H9 (cell line): ENCODE measurements around the gene CCDC141. TPM values are rescaled to one million over a fixed set of nuclear protein-coding genes. Genes with fewer than 3 reads are reported as not detected.

Source experiments
- DNase-seq: peaks from one replicate; pipeline ENCODE4 v3.0.0-alpha.2; 2017
- H2AFZ ChIP-seq: one replicate; pipeline ENCODE4 v1.6.1; 2013; ENCODE audit warnings: mild to moderate bottlenecking, low read length, control low read depth, moderate library complexity
- H2AK5ac ChIP-seq: 2 replicates; pipeline ENCODE4 v1.6.1; 2013; ENCODE audit warnings: low read length, control low read depth, mixed read lengths; ENCODE audit not compliant: insufficient read length
- H2BK120ac ChIP-seq: one replicate; pipeline ENCODE4 v1.6.1; 2013; ENCODE audit warnings: low read depth, mild to moderate bottlenecking, low read length, control low read depth, inconsistent platforms; ENCODE audit not compliant: poor library complexity, severe bottlenecking
- H2BK12ac ChIP-seq: 2 replicates; pipeline ENCODE4 v1.6.1; 2013; ENCODE audit warnings: low read length, control low read depth, mixed read lengths, low read depth; ENCODE audit not compliant: insufficient read length
- H2BK15ac ChIP-seq: 2 replicates; pipeline ENCODE4 v1.6.1; 2013; ENCODE audit warnings: low read depth, low read length, control low read depth
- H2BK20ac ChIP-seq: one replicate; pipeline ENCODE4 v1.6.1; 2013; ENCODE audit warnings: low read depth, mild to moderate bottlenecking, low read length, control low read depth, inconsistent platforms; ENCODE audit not compliant: poor library complexity, severe bottlenecking
- H2BK5ac ChIP-seq: 2 replicates; pipeline ENCODE4 v1.6.1; 2013; ENCODE audit warnings: low read length, control low read depth, mixed read lengths; ENCODE audit not compliant: insufficient read length
- H3K14ac ChIP-seq: 2 replicates; pipeline ENCODE4 v1.6.1; 2013; ENCODE audit warnings: low read length, control low read depth; ENCODE audit not compliant: insufficient read depth
- H3K18ac ChIP-seq: 2 replicates; pipeline ENCODE4 v1.6.1; 2013; ENCODE audit warnings: low read depth, mild to moderate bottlenecking, mixed read lengths, low read length, control low read depth; ENCODE audit not compliant: insufficient read length
- H3K23ac ChIP-seq: 2 replicates; pipeline ENCODE4 v1.6.1; 2013; ENCODE audit warnings: low read length, control low read depth, mixed read lengths, low read depth; ENCODE audit not compliant: insufficient read length
- H3K23me2 ChIP-seq: 2 replicates; pipeline ENCODE4 v1.6.1; 2013; ENCODE audit warnings: low read depth, mild to moderate bottlenecking, mixed read lengths, low read length, control low read depth; ENCODE audit not compliant: insufficient read length, poor library complexity, severe bottlenecking
- H3K27ac ChIP-seq: 2 replicates; pipeline ENCODE4 v1.5.1; 2013; ENCODE audit warnings: low read length, control low read depth, mixed read lengths, low read depth; ENCODE audit not compliant: insufficient read length
- H3K27me3 ChIP-seq: 2 replicates; pipeline ENCODE4 v1.6.1; 2013; ENCODE audit warnings: low read length, control low read depth, inconsistent platforms; ENCODE audit not compliant: insufficient read depth
- H3K4ac ChIP-seq: 2 replicates; pipeline ENCODE4 v1.6.1; 2013; ENCODE audit warnings: low read depth, mild to moderate bottlenecking, control low read depth, inconsistent platforms, low read length, moderate library complexity
- H3K4me1 ChIP-seq: 2 replicates; pipeline ENCODE4 v1.6.1; 2013; ENCODE audit warnings: low read length, control low read depth, inconsistent platforms; ENCODE audit not compliant: insufficient read depth
- H3K4me2 ChIP-seq: 2 replicates; pipeline ENCODE4 v1.6.1; 2013; ENCODE audit warnings: low read length, control low read depth, mixed read lengths; ENCODE audit not compliant: insufficient read length, insufficient read depth
- H3K56ac ChIP-seq: 2 replicates; pipeline ENCODE4 v1.6.1; 2013; ENCODE audit warnings: low read depth, mild to moderate bottlenecking, mixed read lengths, low read length, control low read depth; ENCODE audit not compliant: insufficient read length
- H3K79me1 ChIP-seq: 2 replicates; pipeline ENCODE4 v1.6.1; 2013; ENCODE audit warnings: low read depth, mild to moderate bottlenecking, moderate library complexity, low read length, control low read depth, inconsistent platforms; ENCODE audit not compliant: insufficient read depth, poor library complexity, severe bottlenecking
- H3K79me2 ChIP-seq: 2 replicates; pipeline ENCODE4 v1.6.1; 2013; ENCODE audit warnings: low read length, control low read depth, inconsistent platforms; ENCODE audit not compliant: insufficient read depth
- H3K9ac ChIP-seq: 2 replicates; pipeline ENCODE4 v1.6.1; 2013; ENCODE audit warnings: low read length, control low read depth, mixed read lengths; ENCODE audit not compliant: insufficient read length; ENCODE audit errors: extremely low read depth
- H3K9me3 ChIP-seq: one replicate; pipeline ENCODE4 v1.6.1; 2013; ENCODE audit warnings: low read depth, low read length, inconsistent platforms; ENCODE audit not compliant: control insufficient read depth
- H3T11ph ChIP-seq: one replicate; pipeline ENCODE4 v1.6.1; 2013; ENCODE audit warnings: mild to moderate bottlenecking, low read length, control low read depth, inconsistent platforms
- H4K20me1 ChIP-seq: one replicate; pipeline ENCODE4 v1.6.1; 2013; ENCODE audit not compliant: control insufficient read depth, insufficient read length, insufficient read depth
- H4K5ac ChIP-seq: 2 replicates; pipeline ENCODE4 v1.6.1; 2013; ENCODE audit warnings: low read depth, mild to moderate bottlenecking, mixed read lengths, low read length, control low read depth; ENCODE audit not compliant: insufficient read length
- H4K8ac ChIP-seq: replicated peaks from 2 replicates; pipeline ENCODE4 v1.6.1; 2013; ENCODE audit warnings: low read length, control low read depth, mixed read lengths, low read depth; ENCODE audit not compliant: insufficient read length
- H4K91ac ChIP-seq: 2 replicates; pipeline ENCODE4 v1.6.1; 2013; ENCODE audit warnings: low read depth, mild to moderate bottlenecking, moderate library complexity, mixed read lengths, low read length, control low read depth; ENCODE audit not compliant: insufficient read length
- H3K27ac Mint-ChIP-seq, 3 experiments: 2 replicates in 2 of 3; 3 replicates in 1 of 3; pipeline ENCODE4 v1.8.0; 2020 to 2021; ENCODE audit warnings: mixed read lengths in 3 of 3, mild to moderate bottlenecking in 1 of 3, moderate library complexity in 1 of 3
- H3K27me3 Mint-ChIP-seq: 2 replicates; pipeline ENCODE4 v1.8.0; 2021; ENCODE audit warnings: low read depth, mild to moderate bottlenecking, moderate library complexity, mixed read lengths
- H3K36me3 Mint-ChIP-seq, 3 experiments: 2 replicates in 2 of 3; 3 replicates in 1 of 3; pipeline ENCODE4 v1.8.0; 2020 to 2021; ENCODE audit warnings: low read depth in 3 of 3, mixed read lengths in 3 of 3; ENCODE audit not compliant: insufficient read depth in 1 of 3
- H3K4me1 Mint-ChIP-seq, 2 experiments: 2 replicates each; pipeline ENCODE4 v1.8.0; 2020; ENCODE audit warnings: mixed read lengths in 2 of 2
- H3K4me3 Mint-ChIP-seq, 2 experiments: 2 replicates in 1 of 2; 3 replicates in 1 of 2; pipeline ENCODE4 v1.8.0; 2020 to 2021; ENCODE audit warnings: mild to moderate bottlenecking in 2 of 2, mixed read lengths in 2 of 2, moderate library complexity in 1 of 2
- H3K9me3 Mint-ChIP-seq, 2 experiments: 2 replicates in 1 of 2; 3 replicates in 1 of 2; pipeline ENCODE4 v1.8.0; 2020; ENCODE audit warnings: mild to moderate bottlenecking in 2 of 2, mixed read lengths in 2 of 2, moderate library complexity in 1 of 2
- CTCF ChIP-seq: fragments of 200-600 bp; sonication (generic); conservative IDR thresholded peaks from 3 replicates; pipeline ENCODE4 v1.8.0; 2021; ENCODE audit warnings: antibody characterized with exemption, mild to moderate bottlenecking
- WGBS: extraction: QIAGEN DNeasy Blood & Tissue Kit; methylation state at CpG from one replicate; pipeline ENCODE4 v1.1.7; 2013; ENCODE audit warnings: missing lambda C conversion rate, low lambda C conversion rate, mixed read lengths; ENCODE audit not compliant: insufficient read length; ENCODE audit errors: extremely low coverage; 5-methylcytosine and 5-hydroxymethylcytosine counted together
- total RNA-seq: library from RNA; stranded (reverse); gene quantifications from 2 replicates; pipeline ENCODE4 v1.2.1, GENCODE V29; 2021

Gene CCDC141
- total RNA-seq, 1 experiment from 2014 or later, result 1.0 TPM

- no peak overlapping the region for H3K18ac ChIP-seq
- H2BK20ac ChIP-seq, result no peak overlapping the region
- H4K5ac ChIP-seq, result no peak overlapping the region
- H3K4ac ChIP-seq, result no peak overlapping the region
- peaks cover 14 to 20% of the 10 kb centered on the region in 2 experiments for H3K4me1 Mint-ChIP-seq
- no CpG with 5 or more reads among the region's 3 CpGs for WGBS
- H3K14ac ChIP-seq, result no peak overlapping the region
- no peak overlapping the region for H3T11ph ChIP-seq
- H4K91ac ChIP-seq, result no peak overlapping the region
- H4K20me1 ChIP-seq, result no peaks in the 10 kb centered on the region
- DNase-seq, result no peak
- no peak overlapping the region for H2AK5ac ChIP-seq
- no peaks in the 10 kb centered on the region for H3K9me3 Mint-ChIP-seq
- H3K56ac ChIP-seq, result no peak overlapping the region
- TF ChIP-seq CTCF, result no peak
- H3K23me2 ChIP-seq, result no peaks in the 10 kb centered on the region
- no peak overlapping the region for H4K8ac ChIP-seq
- no peak overlapping the region for H3K9ac ChIP-seq
- H3K79me2 ChIP-seq, result no peaks in the 10 kb centered on the region
- H3K27ac ChIP-seq, result no peak overlapping the region
- H2BK12ac ChIP-seq, result no peak overlapping the region
- H3K79me1 ChIP-seq, result no peaks in the 10 kb centered on the region
- no peaks in the 10 kb centered on the region for H3K9me3 ChIP-seq
- H3K27ac Mint-ChIP-seq, result no peak overlapping the region
- no peak overlapping the region for H2BK120ac ChIP-seq
- no peak overlapping the region for H3K4me3 Mint-ChIP-seq
- H3K4me2 ChIP-seq, result no peak overlapping the region
- no peak overlapping the region for H2AFZ ChIP-seq
- H3K27me3 ChIP-seq, result no peaks in the 10 kb centered on the region
- no peak overlapping the region for H2BK15ac ChIP-seq
- H3K36me3 Mint-ChIP-seq, result peaks cover 0 to 9% (median 8%) of the 10 kb centered on the region in 3 experiments; a peak in 5 of 7 replicates
- peaks cover 2% of the 10 kb centered on the region; the same call in 1 of the 2 replicates for H3K4me1 ChIP-seq
- no peak overlapping the region for H3K23ac ChIP-seq
- no peak overlapping the region for H2BK5ac ChIP-seq
- H3K27me3 Mint-ChIP-seq, result no peaks in the 10 kb centered on the region
Observed at GRCh38 chr2:179044500-179044899, 5.4 kb downstream of the CCDC141 start.
